H1 (cell line): Measurements from ENCODE around the gene EHBP1. TPM values are rescaled to one million over a fixed set of nuclear protein-coding genes. Genes with fewer than 3 reads are reported as not detected.
A peak's percentile ranks its signal among the peaks of the same experiment; 100 is the strongest.

Experiments used
- CTCF ChIA-PET: fragments of 300-600 bp; sonication (Branson Sonifier 250); formaldehyde crosslinking; loops from one replicate; lab custom pipeline; 2021; ENCODE audit not compliant: partially characterized antibody; lab: Charles Lee
- POLR2A ChIA-PET: fragments of 300-600 bp; sonication (Branson Sonifier 250); formaldehyde crosslinking; loops from one replicate; lab custom pipeline; 2021; ENCODE audit warnings: inconsistent platforms; ENCODE audit not compliant: partially characterized antibody; lab: Charles Lee
- DNase-seq, 2 experiments: peaks; one replicate each; pipeline versions ENCODE4 v3.0.0 to v3.0.0-alpha.2; 2010 to 2022; ENCODE audit warnings: low spot score in 2 of 2, low read depth in 1 of 2, mixed read lengths in 1 of 2
- FAIRE-seq: peaks from 2 replicates; lab custom pipeline; 2011; peaks lifted over from hg19 to GRCh38; lab: Jason Lieb, UNC
- H2AFZ ChIP-seq: 2 replicates; pipeline ENCODE4 v1.8.1; 2012; ENCODE audit warnings: low read length, inconsistent platforms
- H2AK5ac ChIP-seq: 2 replicates; pipeline ENCODE4 v1.6.1; 2013; ENCODE audit warnings: low read depth, low read length
- H2BK120ac ChIP-seq: replicated peaks from 2 replicates; pipeline ENCODE3; 2013; ENCODE audit warnings: low read depth, low read length, inconsistent platforms
- H2BK12ac ChIP-seq: 2 replicates; pipeline ENCODE4 v1.6.1; 2013; ENCODE audit warnings: low read depth, low read length
- H2BK15ac ChIP-seq: 2 replicates; pipeline ENCODE4 v1.6.1; 2013; ENCODE audit warnings: low read length
- H2BK20ac ChIP-seq: 2 replicates; pipeline ENCODE4 v1.6.1; 2013; ENCODE audit warnings: low read length
- H2BK5ac ChIP-seq: 2 replicates; pipeline ENCODE4 v1.6.1; 2013; ENCODE audit warnings: low read depth, low read length
- H3K14ac ChIP-seq: 2 replicates; pipeline ENCODE4 v1.6.1; 2013; ENCODE audit warnings: inconsistent platforms; ENCODE audit not compliant: insufficient read length
- H3K18ac ChIP-seq: 2 replicates; pipeline ENCODE4 v1.6.1; 2013; ENCODE audit warnings: low read length; ENCODE audit errors: extremely low read depth
- H3K23ac ChIP-seq: 2 replicates; pipeline ENCODE4 v1.6.1; 2013; ENCODE audit warnings: inconsistent platforms; ENCODE audit not compliant: insufficient read length
- H3K23me2 ChIP-seq: 2 replicates; pipeline ENCODE4 v1.6.1; 2013; ENCODE audit warnings: low read depth, low read length
- H3K27ac ChIP-seq: 2 replicates; pipeline ENCODE4 v1.6.1; 2011; ENCODE audit warnings: low read depth, low read length, inconsistent platforms
- H3K27me3 ChIP-seq, 4 experiments: replicated peaks in 1 of 4; 1 replicate in 1 of 4; 2 replicates in 3 of 4; pipeline versions ENCODE4 v1.6.1 to v1.8.1; 2011 to 2013; ENCODE audit warnings: low read length in 3 of 4, mild to moderate bottlenecking in 3 of 4, inconsistent platforms in 2 of 4, mixed read lengths in 2 of 4, moderate library complexity in 1 of 4; ENCODE audit not compliant: control insufficient read depth in 3 of 4, insufficient read depth in 3 of 4; ENCODE audit errors: extremely low read depth in 1 of 4
- H3K36me3 ChIP-seq, 4 experiments: 2 replicates each; pipeline versions ENCODE4 v1.6.1 to v1.8.1; 2011 to 2013; ENCODE audit warnings: mild to moderate bottlenecking in 4 of 4, low read length in 3 of 4, moderate library complexity in 2 of 4, control low read depth in 1 of 4, inconsistent platforms in 1 of 4; ENCODE audit not compliant: insufficient read depth in 4 of 4, control insufficient read depth in 2 of 4
- H3K4ac ChIP-seq: replicated peaks from 2 replicates; pipeline ENCODE3; 2013; ENCODE audit warnings: low read length, low read depth, mixed read lengths, inconsistent platforms; ENCODE audit not compliant: insufficient read length
- H3K4me1 ChIP-seq, 4 experiments: replicated peaks in 1 of 4; 1 replicate in 1 of 4; 2 replicates in 3 of 4; pipeline versions ENCODE4 v1.6.1 to v1.8.1; 2011 to 2013; ENCODE audit warnings: low read length in 3 of 4, inconsistent platforms in 2 of 4, mixed read lengths in 1 of 4; ENCODE audit not compliant: insufficient read depth in 4 of 4, control insufficient read depth in 3 of 4
- H3K4me2 ChIP-seq, 2 experiments: 2 replicates each; pipeline versions ENCODE4 v1.6.1 to v1.8.1; 2011 to 2013; ENCODE audit warnings: low read depth in 2 of 2, low read length in 2 of 2, control low read depth in 1 of 2, inconsistent platforms in 1 of 2, mild to moderate bottlenecking in 1 of 2; ENCODE audit not compliant: insufficient read depth in 1 of 2
- H3K4me3 ChIP-seq, 4 experiments: fragments of 200-600, 300-600 bp in 1 of 4; sonication (generic), shearing (Covaris generic), sonication (Bioruptor Twin) in 1 of 4; 2 replicates each; pipeline versions ENCODE4 v1.5.1 to v1.8.1; 2011 to 2016; ENCODE audit warnings: low read length in 4 of 4, low read depth in 3 of 4, control low read depth in 2 of 4, inconsistent platforms in 2 of 4, mild to moderate bottlenecking in 2 of 4, mixed read lengths in 1 of 4, moderate library complexity in 1 of 4; ENCODE audit not compliant: insufficient read depth in 2 of 4; ENCODE audit errors: extremely low read depth in 1 of 4
- H3K56ac ChIP-seq: replicated peaks from 2 replicates; pipeline ENCODE3; 2013; ENCODE audit warnings: low read depth, mild to moderate bottlenecking, mixed read lengths, low read length, inconsistent platforms; ENCODE audit not compliant: insufficient read length
- H3K79me1 ChIP-seq: 2 replicates; pipeline ENCODE4 v1.6.1; 2013; ENCODE audit warnings: low read depth, low read length, control low read depth
- H3K79me2 ChIP-seq, 2 experiments: 2 replicates each; pipeline versions ENCODE4 v1.6.1 to v1.8.1; 2012 to 2013; ENCODE audit warnings: low read length in 2 of 2, mild to moderate bottlenecking in 2 of 2, inconsistent platforms in 1 of 2; ENCODE audit not compliant: insufficient read depth in 2 of 2, control insufficient read depth in 1 of 2
- H3K9ac ChIP-seq, 4 experiments: replicated peaks in 1 of 4; 1 replicate in 1 of 4; 2 replicates in 3 of 4; pipeline versions ENCODE4 v1.6.1 to v1.8.1; 2011 to 2013; ENCODE audit warnings: low read depth in 3 of 4, low read length in 3 of 4, control low read depth in 2 of 4, mild to moderate bottlenecking in 2 of 4, moderate library complexity in 2 of 4, inconsistent platforms in 1 of 4; ENCODE audit errors: extremely low read depth in 1 of 4
- H3K9me3 ChIP-seq, 2 experiments: 2 replicates each; pipeline versions ENCODE4 v1.6.1 to v1.8.1; 2012 to 2013; ENCODE audit warnings: mild to moderate bottlenecking in 2 of 2, moderate library complexity in 2 of 2, control low read depth in 1 of 2, inconsistent platforms in 1 of 2, low read depth in 1 of 2, low read length in 1 of 2, mixed read lengths in 1 of 2; ENCODE audit not compliant: insufficient read depth in 2 of 2
- H4K20me1 ChIP-seq, 2 experiments: replicated peaks in 1 of 2; 2 replicates each; pipeline versions ENCODE3 to v1.8.1; 2011 to 2013; ENCODE audit warnings: inconsistent platforms in 2 of 2, low read length in 2 of 2, mild to moderate bottlenecking in 1 of 2; ENCODE audit not compliant: insufficient read depth in 2 of 2, control insufficient read depth in 1 of 2
- H4K5ac ChIP-seq: 2 replicates; pipeline ENCODE4 v1.6.1; 2013; ENCODE audit warnings: low read length, low read depth, mixed read lengths, inconsistent platforms; ENCODE audit not compliant: insufficient read length
- H4K8ac ChIP-seq: 2 replicates; pipeline ENCODE4 v1.8.0; 2013; ENCODE audit warnings: mild to moderate bottlenecking, moderate library complexity, low read length, inconsistent platforms; ENCODE audit not compliant: insufficient read depth; ENCODE audit errors: extremely low read depth
- H4K91ac ChIP-seq: replicated peaks from 2 replicates; pipeline ENCODE3; 2013; ENCODE audit warnings: low read length, mixed read lengths, inconsistent platforms; ENCODE audit not compliant: insufficient read length
- EP300 ChIP-seq, 2 experiments: IDR thresholded peaks; 1 replicate in 1 of 2; 2 replicates in 1 of 2; pipeline ENCODE4 v1.6.1; 2011 to 2012; ENCODE audit warnings: low read depth in 2 of 2, low read length in 2 of 2, mild to moderate bottlenecking in 2 of 2, borderline replicate concordance in 1 of 2, inconsistent platforms in 1 of 2, moderate library complexity in 1 of 2
- RFX5 ChIP-seq: IDR thresholded peaks from 2 replicates; pipeline ENCODE4 v1.6.1; 2011; ENCODE audit warnings: low read depth, low read length, improper control_type of control experiment, borderline replicate concordance
- SIRT6 ChIP-seq: IDR thresholded peaks from one replicate; pipeline ENCODE4 v1.7.1; 2012; ENCODE audit warnings: low read length, inconsistent platforms
- TBP ChIP-seq: IDR thresholded peaks from 2 replicates; pipeline ENCODE4 v1.6.1; 2011; ENCODE audit warnings: low read depth, low read length, improper control_type of control experiment
- TCF12 ChIP-seq: IDR thresholded peaks from 2 replicates; pipeline ENCODE4 v1.6.1; 2011; ENCODE audit warnings: low read depth, mild to moderate bottlenecking, low read length
- ZNF274 ChIP-seq: IDR thresholded peaks from 2 replicates; pipeline ENCODE4 v1.7.0; 2012; ENCODE audit warnings: low read length, borderline replicate concordance; ENCODE audit errors: extremely low read depth
- polyA plus RNA-seq, 7 experiments: library from polyadenylated mRNA; depleted of rRNA in 3 of 7; stranded (reverse) in 5 of 7; unstranded in 2 of 7; fragments of >200 nt in 5 of 7; fragments of 200-250 nt in 2 of 7; gene quantifications; 1 replicate in 5 of 7; 2 replicates in 1 of 7; 4 replicates in 1 of 7; pipeline versions ENCODE4 v1.2.1 to v1.2.3, GENCODE V29; 2011 to 2013; ENCODE audit warnings: missing spikeins in 2 of 7, mixed read lengths in 2 of 7
- total RNA-seq: library from RNA; stranded (reverse); fragmentation: NEBNext Ultra II Directional; extraction: Animal tissue kit (Norgen Biotek cat#: 25700); gene quantifications from 2 replicates; pipeline ENCODE4 v1.2.1, GENCODE V29; 2021

EHBP1 gene
- total and polyA plus RNA-seq, 2 of the 8 experiments (the other 6 are each of a cell fraction or from before 2014, with no cell fraction given) = 12.0 to 64.1 TPM

GRCh38 chr2:62675062-62675461, 30.5 kb upstream of the EHBP1 start:
- ChIA-PET CTCF (interaction anchor here (0.6 kb wide), 1 partner anchor 11 kb away, joined by 3 read pairs; no protein-coding TSS in a partner anchor), POLR2A (interaction anchor here (0.6 kb wide), 1 partner anchor 353 kb away, joined by 3 read pairs; no protein-coding TSS in a partner anchor)
- H3K4me2 ChIP-seq = no peak overlapping the region
- H2BK12ac ChIP-seq = no peak overlapping the region
- no peak overlapping the region for H2BK120ac ChIP-seq
- 0 out of 7 replicates have a peak, but pooled peaks cover 0 to 4% (median under 1%) of the 10 kb centered on the region in 4 experiments for H3K4me1 ChIP-seq
- no peak overlapping the region for H2AK5ac ChIP-seq
- H4K20me1 ChIP-seq = no peaks in the 10 kb centered on the region
- H3K27ac ChIP-seq = no peak overlapping the region
- no peak overlapping the region for H3K4ac ChIP-seq
- H3K9me3 ChIP-seq = no peaks in the 10 kb centered on the region
- no peak overlapping the region for H2AFZ ChIP-seq
- no peaks in the 10 kb centered on the region for H3K79me1 ChIP-seq
- no peak overlapping the region for H3K14ac ChIP-seq
- no peak overlapping the region for H3K56ac ChIP-seq
- H2BK15ac ChIP-seq = no peak overlapping the region
- H2BK20ac ChIP-seq = no peak overlapping the region
- no peak overlapping the region for H4K91ac ChIP-seq
- H3K36me3 ChIP-seq = no peaks in the 10 kb centered on the region
- H3K18ac ChIP-seq = no peak overlapping the region
- FAIRE-seq (peak; percentile 28), DNase-seq (no peak)
- no peaks in the 10 kb centered on the region for H3K27me3 ChIP-seq
- no peak overlapping the region for H3K4me3 ChIP-seq
- no peak overlapping the region for H2BK5ac ChIP-seq
- H4K8ac ChIP-seq = no peak overlapping the region
- H3K9ac ChIP-seq = no peak overlapping the region
- no peaks in the 10 kb centered on the region; the same call in 1 of the 2 replicates for H3K23me2 ChIP-seq
- H4K5ac ChIP-seq = no peak overlapping the region
- H3K79me2 ChIP-seq = no peaks in the 10 kb centered on the region
- no peak overlapping the region for H3K23ac ChIP-seq
- TF ChIP-seq TCF12 = no peak
- no peak for TF ChIP-seq EP300 (IDR thresholded peaks at IDR 0.05; ENCODE audit: borderline replicate concordance in 1 of 2, low read depth in 2 of 2, low read length in 2 of 2)
- TF ChIP-seq SIRT6 = no peak
- no peak for TF ChIP-seq RFX5
- TF ChIP-seq TBP = no peak
- no peak for TF ChIP-seq ZNF274
